ENCODE measurements around the gene KDELR3. TPM values are rescaled to one million over a fixed set of nuclear protein-coding genes. Genes with fewer than 3 reads are reported as not detected.

Gene KDELR3
- total RNA-seq, 2 experiments from 2014 or later: not detected

DNA sequence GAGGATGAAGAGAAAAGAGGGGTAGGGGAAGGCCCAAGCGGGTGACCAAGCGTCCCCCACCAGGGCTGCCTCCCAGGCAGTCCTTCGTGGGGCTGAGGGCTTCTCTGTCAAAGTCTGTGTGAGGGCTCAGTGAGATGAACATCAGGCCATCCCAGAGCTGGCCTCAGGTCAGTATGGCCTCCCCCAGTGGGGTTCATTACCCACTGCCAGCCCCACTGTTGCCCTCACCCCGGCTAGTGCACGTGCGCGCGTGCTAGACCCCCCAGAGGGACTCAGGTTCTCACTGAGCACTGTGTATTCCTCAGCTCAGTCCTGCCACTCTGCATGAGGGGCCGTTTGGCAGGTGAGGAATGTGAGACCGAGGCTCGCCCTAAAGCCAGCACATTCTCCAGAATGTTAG is 3.3 kb downstream of the KDELR3 start:
- no peak overlapping the region for H2AFZ ChIP-seq (ENCODE audit: low read length)
- POLR2A ChIA-PET: no interaction called here
- intact Hi-C loops (cut with micrococcal nuclease; ENCODE audit: unreplicated experiment): no loop called here
- H3K36me3 ChIP-seq (ENCODE audit: insufficient read depth, low read length): no peaks in the 10 kb centered on the region
- no peak for TF ChIP-seq CTCF (conservative IDR thresholded peaks at IDR 0.05; ENCODE audit: low read length)
- TF ChIP-seq EZH2phosphoT487 (IDR thresholded peaks at IDR 0.05; ENCODE audit: borderline replicate concordance, low read depth, low read length): no peak
- DNase-seq (ENCODE audit: low spot score): no peak
- no peaks in the 10 kb centered on the region for H3K9me3 ChIP-seq (ENCODE audit: low read length)
- H3K27ac ChIP-seq (ENCODE audit: low read depth, low read length, poor library complexity, severe bottlenecking): no peak overlapping the region
- no peaks in the 10 kb centered on the region for H3K4me1 ChIP-seq (ENCODE audit: insufficient read depth, low read length, poor library complexity, severe bottlenecking)
- no peaks in the 10 kb centered on the region for H4K20me1 ChIP-seq (ENCODE audit: insufficient read depth, low read length)
- H3K4me3 ChIP-seq (ENCODE audit: low read depth, low read length, poor library complexity, severe bottlenecking): no peak overlapping the region
- H3K9me2 ChIP-seq (ENCODE audit: insufficient read depth, low read length): no peaks in the 10 kb centered on the region
- no TSS peak for BruUV-seq (replicated peaks)
- CTCF ChIA-PET (ENCODE audit: unreplicated experiment): no interaction called here
- H3K4me2 ChIP-seq (ENCODE audit: low read length): no peak overlapping the region
- no peaks in the 10 kb centered on the region for H3K79me2 ChIP-seq (ENCODE audit: insufficient read depth, low read depth, low read length)

GRCh38 chr22:38474003-38474607 is 6.2 kb downstream of the KDELR3 start:
- no peaks in the 10 kb centered on the region for H3K9me2 ChIP-seq (ENCODE audit: insufficient read depth, low read length)
- no peak for DNase-seq (ENCODE audit: low spot score)
- no TSS peak for BruUV-seq (replicated peaks)
- no peaks in the 10 kb centered on the region for H3K79me2 ChIP-seq (ENCODE audit: insufficient read depth, low read depth, low read length)
- intact Hi-C loops (cut with micrococcal nuclease; ENCODE audit: unreplicated experiment): no loop called here
- ChIA-PET CTCF (ENCODE audit: unreplicated experiment) (no interaction called here), POLR2A (no interaction called here)
- H3K4me1 ChIP-seq (ENCODE audit: insufficient read depth, low read length, poor library complexity, severe bottlenecking): no peaks in the 10 kb centered on the region
- no peaks in the 10 kb centered on the region for H3K9me3 ChIP-seq (ENCODE audit: low read length)
- no peaks in the 10 kb centered on the region for H4K20me1 ChIP-seq (ENCODE audit: insufficient read depth, low read length)
- no peak overlapping the region for H3K27ac ChIP-seq (ENCODE audit: low read depth, low read length, poor library complexity, severe bottlenecking)
- H3K36me3 ChIP-seq (ENCODE audit: insufficient read depth, low read length): peaks cover 2% of the 10 kb centered on the region; the same call in 1 of the 2 replicates
- no peak overlapping the region for H3K4me3 ChIP-seq (ENCODE audit: low read depth, low read length, poor library complexity, severe bottlenecking)
- TF ChIP-seq EZH2phosphoT487 (IDR thresholded peaks at IDR 0.05; ENCODE audit: borderline replicate concordance, low read depth, low read length) (no peak), CTCF (conservative IDR thresholded peaks at IDR 0.05; ENCODE audit: low read length) (no peak)
- H2AFZ ChIP-seq (ENCODE audit: low read length): no peak overlapping the region
- no peak overlapping the region for H3K4me2 ChIP-seq (ENCODE audit: low read length)

- Histone ChIP-seq H3K4me3 (ENCODE audit: low read depth, low read length, poor library complexity, severe bottlenecking) (no peak overlapping the region), H3K79me2 (ENCODE audit: insufficient read depth, low read depth, low read length) (no peaks in the 10 kb centered on the region), H2AFZ (ENCODE audit: low read length) (no peak overlapping the region), H3K4me2 (ENCODE audit: low read length) (no peak overlapping the region), H3K9me3 (ENCODE audit: low read length) (no peaks in the 10 kb centered on the region), H3K4me1 (ENCODE audit: insufficient read depth, low read length, poor library complexity, severe bottlenecking) (no peaks in the 10 kb centered on the region), H3K36me3 (ENCODE audit: insufficient read depth, low read length) (peaks cover 37% of the 10 kb centered on the region), H3K9me2 (ENCODE audit: insufficient read depth, low read length) (no peaks in the 10 kb centered on the region), H4K20me1 (ENCODE audit: insufficient read depth, low read length) (no peaks in the 10 kb centered on the region), H3K27ac (ENCODE audit: low read depth, low read length, poor library complexity, severe bottlenecking) (no peak overlapping the region)
- intact Hi-C loops (cut with micrococcal nuclease; ENCODE audit: unreplicated experiment): no loop called here
- no peak for DNase-seq (ENCODE audit: low spot score)
- TF ChIP-seq EZH2phosphoT487 (IDR thresholded peaks at IDR 0.05; ENCODE audit: borderline replicate concordance, low read depth, low read length) (no peak), CTCF (conservative IDR thresholded peaks at IDR 0.05; ENCODE audit: low read length) (no peak)
- POLR2A ChIA-PET: interaction anchor here (0.6 to 0.7 kb wide), 2 partner anchors 20 to 97 kb away, joined by 3 read pairs; no protein-coding TSS in a partner anchor
- CTCF ChIA-PET (ENCODE audit: unreplicated experiment): no interaction called here
- no TSS peak for BruUV-seq (replicated peaks)
These were observed 9.7 kb downstream of the KDELR3 start for GRCh38 chr22:38477585-38477984.

Measured in OCI-LY7 (cell line).